PFSK-1 (cell line): ENCODE data around the gene AUNIP.

Experiments used
- FOXP2 ChIP-seq: optimal IDR thresholded peaks from 2 replicates; pipeline ENCODE3; 2011; ENCODE audit warnings: borderline replicate concordance, control low read depth, inconsistent platforms; ENCODE audit not compliant: insufficient read depth; ENCODE audit errors: extremely low read length, extremely low read depth
- POLR2AphosphoS5 ChIP-seq: IDR thresholded peaks from 2 replicates; pipeline ENCODE4 v1.6.1; 2012; ENCODE audit warnings: low read depth, mild to moderate bottlenecking, control low read depth, low read length, moderate library complexity
- SIN3A ChIP-seq: IDR thresholded peaks from 2 replicates; pipeline ENCODE4 v1.6.1; 2012; ENCODE audit warnings: mild to moderate bottlenecking, low read length, moderate library complexity, borderline replicate concordance; ENCODE audit not compliant: insufficient read depth
- TAF1 ChIP-seq: IDR thresholded peaks from 2 replicates; pipeline ENCODE4 v1.6.1; 2012; ENCODE audit warnings: low read length, control low read depth, borderline replicate concordance; ENCODE audit not compliant: insufficient read depth
- TF ChIP-seq, protein P1 (sequence below), 2 experiments: IDR thresholded peaks; 2 replicates each; pipeline versions ENCODE4 v1.6.1 to v1.8.0; 2011 to 2012; ENCODE audit warnings: low read depth in 2 of 2, low read length in 2 of 2, control low read depth in 1 of 2, inconsistent platforms in 1 of 2, mild to moderate bottlenecking in 1 of 2, moderate library complexity in 1 of 2; ENCODE audit not compliant: insufficient read depth in 1 of 2

The AUNIP gene

DNA sequence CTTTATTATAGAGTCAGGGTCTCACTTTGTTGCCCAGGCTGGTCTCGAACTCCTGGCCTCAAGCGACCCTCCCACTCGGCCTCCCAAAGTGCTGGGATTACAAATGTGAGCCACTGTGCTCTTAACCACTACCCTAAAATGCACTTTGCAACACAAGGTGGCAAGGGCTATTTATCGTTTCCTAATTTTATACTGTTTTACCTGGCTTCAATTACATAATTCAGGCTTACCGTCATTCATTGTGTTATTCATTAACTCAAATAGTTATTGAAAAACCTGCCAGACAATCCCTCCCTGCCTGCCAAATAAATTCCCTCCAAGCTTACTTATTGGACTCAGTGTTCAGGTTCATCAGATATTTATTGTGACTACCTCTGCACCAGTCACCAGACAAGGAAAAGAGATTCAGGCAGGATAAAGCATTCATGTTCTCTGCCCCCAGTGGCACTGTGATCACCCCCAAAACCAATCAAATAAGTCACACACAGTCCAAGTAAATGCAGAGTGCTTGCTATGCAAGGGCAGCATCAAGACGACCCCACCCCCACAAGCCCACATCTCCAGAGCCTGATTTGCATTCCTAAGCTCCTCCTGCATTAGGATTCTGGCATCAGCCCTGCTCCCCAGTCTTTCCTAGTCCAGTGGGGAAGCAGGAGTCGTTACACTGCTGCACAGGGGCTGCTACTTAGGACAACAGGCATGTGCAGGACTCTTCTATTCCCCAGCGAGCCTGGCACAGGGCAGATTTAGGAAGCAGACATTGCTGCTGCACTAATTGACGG, 8.1 kb upstream of the AUNIP start:
- no peak for TF ChIP-seq POLR2AphosphoS5
- TF ChIP-seq FOXP2 = no peak
- TF ChIP-seq SIN3A = no peak
- TF ChIP-seq, protein P1, sequence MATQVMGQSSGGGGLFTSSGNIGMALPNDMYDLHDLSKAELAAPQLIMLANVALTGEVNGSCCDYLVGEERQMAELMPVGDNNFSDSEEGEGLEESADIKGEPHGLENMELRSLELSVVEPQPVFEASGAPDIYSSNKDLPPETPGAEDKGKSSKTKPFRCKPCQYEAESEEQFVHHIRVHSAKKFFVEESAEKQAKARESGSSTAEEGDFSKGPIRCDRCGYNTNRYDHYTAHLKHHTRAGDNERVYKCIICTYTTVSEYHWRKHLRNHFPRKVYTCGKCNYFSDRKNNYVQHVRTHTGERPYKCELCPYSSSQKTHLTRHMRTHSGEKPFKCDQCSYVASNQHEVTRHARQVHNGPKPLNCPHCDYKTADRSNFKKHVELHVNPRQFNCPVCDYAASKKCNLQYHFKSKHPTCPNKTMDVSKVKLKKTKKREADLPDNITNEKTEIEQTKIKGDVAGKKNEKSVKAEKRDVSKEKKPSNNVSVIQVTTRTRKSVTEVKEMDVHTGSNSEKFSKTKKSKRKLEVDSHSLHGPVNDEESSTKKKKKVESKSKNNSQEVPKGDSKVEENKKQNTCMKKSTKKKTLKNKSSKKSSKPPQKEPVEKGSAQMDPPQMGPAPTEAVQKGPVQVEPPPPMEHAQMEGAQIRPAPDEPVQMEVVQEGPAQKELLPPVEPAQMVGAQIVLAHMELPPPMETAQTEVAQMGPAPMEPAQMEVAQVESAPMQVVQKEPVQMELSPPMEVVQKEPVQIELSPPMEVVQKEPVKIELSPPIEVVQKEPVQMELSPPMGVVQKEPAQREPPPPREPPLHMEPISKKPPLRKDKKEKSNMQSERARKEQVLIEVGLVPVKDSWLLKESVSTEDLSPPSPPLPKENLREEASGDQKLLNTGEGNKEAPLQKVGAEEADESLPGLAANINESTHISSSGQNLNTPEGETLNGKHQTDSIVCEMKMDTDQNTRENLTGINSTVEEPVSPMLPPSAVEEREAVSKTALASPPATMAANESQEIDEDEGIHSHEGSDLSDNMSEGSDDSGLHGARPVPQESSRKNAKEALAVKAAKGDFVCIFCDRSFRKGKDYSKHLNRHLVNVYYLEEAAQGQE (IDR thresholded peaks at IDR 0.05; ENCODE audit: insufficient read depth in 1 of 2, low read depth in 2 of 2, low read length in 2 of 2) = no peak
- no peak for TF ChIP-seq TAF1

DNA sequence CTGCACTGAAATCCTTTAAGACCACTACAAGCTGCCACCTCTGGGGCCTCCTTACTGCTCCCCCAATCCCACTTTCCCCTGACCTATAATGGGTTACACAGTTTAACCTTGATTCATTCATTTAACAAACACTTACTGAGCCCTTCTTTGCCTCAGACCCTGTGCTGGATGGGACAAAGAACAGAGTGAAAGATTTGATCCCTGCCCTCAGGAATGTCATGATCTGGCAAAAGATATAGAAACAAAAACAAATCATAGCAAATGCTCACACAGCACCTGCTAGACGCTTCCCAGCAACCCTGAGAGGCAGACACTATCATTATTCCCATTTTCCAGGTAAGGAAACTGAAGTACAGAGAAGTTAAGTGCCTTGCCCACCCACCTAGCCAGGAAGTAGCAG, 7.0 kb upstream of the AUNIP start:
- TF ChIP-seq TAF1 (no peak), POLR2AphosphoS5 (no peak), SIN3A (no peak), FOXP2 (no peak)
- TF ChIP-seq, protein P1 (IDR thresholded peaks at IDR 0.05; ENCODE audit: insufficient read depth in 1 of 2, low read depth in 2 of 2, low read length in 2 of 2) = no peak

GRCh38 chr1:25864434-25864833, 5.2 kb upstream of the AUNIP start:
- TF ChIP-seq POLR2AphosphoS5 = no peak
- TF ChIP-seq, protein P1 (IDR thresholded peaks at IDR 0.05; ENCODE audit: insufficient read depth in 1 of 2, low read depth in 2 of 2, low read length in 2 of 2) = no peak
- TF ChIP-seq SIN3A = no peak
- no peak for TF ChIP-seq FOXP2
- no peak for TF ChIP-seq TAF1

DNA sequence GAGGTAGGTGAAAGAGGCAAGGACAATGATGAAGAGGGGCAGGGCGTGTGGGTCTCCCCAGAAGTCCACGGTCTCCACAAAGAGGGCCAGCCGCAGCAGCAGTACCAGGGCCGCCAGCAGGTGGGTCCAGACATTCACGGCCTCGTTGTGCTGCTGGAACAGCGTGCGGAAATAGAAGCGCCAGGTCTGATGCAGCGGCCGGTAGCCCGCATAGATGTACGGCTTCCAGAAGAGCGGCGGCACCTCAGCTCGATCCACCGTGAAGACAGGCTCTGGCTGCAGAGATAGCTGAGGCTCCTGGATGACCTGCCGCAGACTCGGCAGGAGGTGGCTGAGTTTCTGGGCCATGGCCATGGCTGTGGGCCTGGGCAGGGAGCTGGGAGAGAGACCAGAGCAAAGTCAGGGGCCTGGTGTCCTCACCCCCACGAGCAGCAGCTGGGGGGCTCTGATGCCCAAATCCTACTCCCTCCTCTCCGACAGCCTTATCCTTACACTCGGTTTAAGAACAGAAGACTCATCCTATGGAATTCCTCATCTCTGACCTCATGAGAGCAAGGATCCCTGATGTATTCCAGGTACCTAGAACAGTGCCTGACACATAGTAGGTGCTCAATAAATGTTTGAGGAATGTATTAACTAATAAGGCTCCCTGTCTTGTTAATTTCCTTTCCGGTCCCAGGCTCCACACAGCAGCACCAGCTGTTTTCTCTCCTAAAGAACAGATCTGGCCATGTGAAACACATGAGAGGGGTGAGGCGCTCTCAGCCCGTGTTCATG, 4.4 kb upstream of the AUNIP start:
- TF ChIP-seq POLR2AphosphoS5 = no peak
- TF ChIP-seq SIN3A = no peak
- TF ChIP-seq FOXP2 = no peak
- no peak for TF ChIP-seq TAF1
- TF ChIP-seq, protein P1 (IDR thresholded peaks at IDR 0.05; ENCODE audit: insufficient read depth in 1 of 2, low read depth in 2 of 2, low read length in 2 of 2) = no peak
